SK-N-SH treated with all-trans-retinoic acid at 6 μM for 48 hours (cell line): ENCODE data around the gene GPM6B.

ENCODE experiments used
- ATAC-seq: fragments of 200-7000 bp; cut with Tn5 transposase; 3 replicates; pipeline ENCODE4 v1.9.1; 2020; ENCODE audit warnings: mild to moderate bottlenecking, moderate library complexity
- ARNTL ChIP-seq: fragments of 450-650 bp; formaldehyde crosslinking; IDR thresholded peaks from 2 replicates; pipeline ENCODE4 v1.5.0; 2020; ENCODE audit warnings: low read depth, mild to moderate bottlenecking, moderate library complexity, borderline replicate concordance
- BACH2 ChIP-seq: fragments of 250-450 bp; sonication (Bioruptor Pico); IDR thresholded peaks from 2 replicates; pipeline ENCODE4 v1.9.0; 2021; ENCODE audit warnings: mild to moderate bottlenecking, borderline replicate concordance
- CSDC2 ChIP-seq: fragments of 250-450 bp; sonication (Bioruptor Pico); IDR thresholded peaks from 2 replicates; pipeline ENCODE4 v1.5.0; 2020; ENCODE audit warnings: mild to moderate bottlenecking, moderate library complexity
- ESRRG ChIP-seq: fragments of 250-450 bp; sonication (Bioruptor Pico); IDR thresholded peaks from 2 replicates; pipeline ENCODE4 v1.6.1; 2021; ENCODE audit warnings: mild to moderate bottlenecking
- ISL1 ChIP-seq: fragments of 250-450 bp; sonication (Bioruptor Pico); IDR thresholded peaks from 2 replicates; pipeline ENCODE4 v2.1.2; 2022; ENCODE audit warnings: mild to moderate bottlenecking, moderate library complexity
- PPARA ChIP-seq: fragments of 250-450 bp; sonication (Bioruptor Pico); IDR thresholded peaks from 2 replicates; pipeline ENCODE4 v1.5.0; 2020; ENCODE audit warnings: mild to moderate bottlenecking, borderline replicate concordance
- SNAI2 ChIP-seq: fragments of 250-450 bp; sonication (Bioruptor Pico); IDR thresholded peaks from 2 replicates; pipeline ENCODE4 v1.5.0; 2020; ENCODE audit warnings: mild to moderate bottlenecking, moderate library complexity
- TOX ChIP-seq: fragments of 250-450 bp; sonication (Bioruptor Pico); IDR thresholded peaks from 2 replicates; pipeline ENCODE4 v1.8.0; 2021; ENCODE audit warnings: mild to moderate bottlenecking, moderate library complexity, borderline replicate concordance
- ZFP30 ChIP-seq: fragments of 450-650 bp; formaldehyde crosslinking; IDR thresholded peaks from 2 replicates; pipeline ENCODE4 v1.5.0; 2022; ENCODE audit warnings: mild to moderate bottlenecking, moderate library complexity
- ZNF70 ChIP-seq: fragments of 450-650 bp; formaldehyde crosslinking; IDR thresholded peaks from 2 replicates; pipeline ENCODE4 v1.5.0; 2020; ENCODE audit warnings: mild to moderate bottlenecking, moderate library complexity
- TF ChIP-seq, protein P1 (sequence below): fragments of 250-450 bp; sonication (Bioruptor Pico); IDR thresholded peaks from 2 replicates; pipeline ENCODE4 v1.5.0; 2020; ENCODE audit warnings: mild to moderate bottlenecking, moderate library complexity
- TF ChIP-seq, protein P2 (sequence below): fragments of 250-450 bp; sonication (Bioruptor Pico); IDR thresholded peaks from 2 replicates; pipeline ENCODE4 v1.5.1; 2020; ENCODE audit warnings: low read depth, mild to moderate bottlenecking, moderate library complexity
- TF ChIP-seq, protein P3 (sequence below): fragments of 250-450 bp; sonication (Bioruptor Pico); IDR thresholded peaks from 2 replicates; pipeline ENCODE4 v1.5.1; 2021; ENCODE audit warnings: mild to moderate bottlenecking, moderate library complexity
- TF ChIP-seq, protein P4 (sequence below): fragments of 250-450 bp; sonication (Bioruptor Pico); IDR thresholded peaks from 2 replicates; pipeline ENCODE4 v1.8.0; 2020; ENCODE audit warnings: mild to moderate bottlenecking, moderate library complexity, borderline replicate concordance
- TF ChIP-seq, protein P5 (sequence below): fragments of 250-450 bp; sonication (Bioruptor Pico); IDR thresholded peaks from 2 replicates; pipeline ENCODE4 v1.8.0; 2021; ENCODE audit warnings: low read depth, mild to moderate bottlenecking, moderate library complexity, borderline replicate concordance

The GPM6B gene

DNA sequence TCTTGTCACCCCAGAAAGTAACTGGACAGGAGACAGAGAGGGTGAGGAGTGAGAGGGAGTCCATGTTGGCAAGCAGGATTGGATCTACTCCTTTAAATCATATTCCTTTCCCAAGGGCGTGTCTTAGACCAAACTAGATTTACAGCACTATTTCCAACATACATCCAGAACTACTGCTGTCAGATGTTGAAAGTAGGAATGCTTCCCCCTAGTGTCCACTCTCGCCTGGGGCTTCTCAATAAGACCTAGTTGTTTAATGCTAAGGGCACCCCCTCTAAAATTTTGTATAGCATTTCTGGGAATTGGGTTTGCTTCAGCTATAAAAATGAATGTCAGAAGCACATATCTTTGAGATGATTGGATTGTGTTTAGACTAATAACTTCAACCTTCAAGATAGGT, 69.1 kb downstream of the GPM6B start (continued):
- TF ChIP-seq, protein P1, sequence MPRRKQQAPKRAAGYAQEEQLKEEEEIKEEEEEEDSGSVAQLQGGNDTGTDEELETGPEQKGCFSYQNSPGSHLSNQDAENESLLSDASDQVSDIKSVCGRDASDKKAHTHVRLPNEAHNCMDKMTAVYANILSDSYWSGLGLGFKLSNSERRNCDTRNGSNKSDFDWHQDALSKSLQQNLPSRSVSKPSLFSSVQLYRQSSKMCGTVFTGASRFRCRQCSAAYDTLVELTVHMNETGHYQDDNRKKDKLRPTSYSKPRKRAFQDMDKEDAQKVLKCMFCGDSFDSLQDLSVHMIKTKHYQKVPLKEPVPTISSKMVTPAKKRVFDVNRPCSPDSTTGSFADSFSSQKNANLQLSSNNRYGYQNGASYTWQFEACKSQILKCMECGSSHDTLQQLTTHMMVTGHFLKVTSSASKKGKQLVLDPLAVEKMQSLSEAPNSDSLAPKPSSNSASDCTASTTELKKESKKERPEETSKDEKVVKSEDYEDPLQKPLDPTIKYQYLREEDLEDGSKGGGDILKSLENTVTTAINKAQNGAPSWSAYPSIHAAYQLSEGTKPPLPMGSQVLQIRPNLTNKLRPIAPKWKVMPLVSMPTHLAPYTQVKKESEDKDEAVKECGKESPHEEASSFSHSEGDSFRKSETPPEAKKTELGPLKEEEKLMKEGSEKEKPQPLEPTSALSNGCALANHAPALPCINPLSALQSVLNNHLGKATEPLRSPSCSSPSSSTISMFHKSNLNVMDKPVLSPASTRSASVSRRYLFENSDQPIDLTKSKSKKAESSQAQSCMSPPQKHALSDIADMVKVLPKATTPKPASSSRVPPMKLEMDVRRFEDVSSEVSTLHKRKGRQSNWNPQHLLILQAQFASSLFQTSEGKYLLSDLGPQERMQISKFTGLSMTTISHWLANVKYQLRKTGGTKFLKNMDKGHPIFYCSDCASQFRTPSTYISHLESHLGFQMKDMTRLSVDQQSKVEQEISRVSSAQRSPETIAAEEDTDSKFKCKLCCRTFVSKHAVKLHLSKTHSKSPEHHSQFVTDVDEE (CRISPR knock-in tag), result no peak

DNA sequence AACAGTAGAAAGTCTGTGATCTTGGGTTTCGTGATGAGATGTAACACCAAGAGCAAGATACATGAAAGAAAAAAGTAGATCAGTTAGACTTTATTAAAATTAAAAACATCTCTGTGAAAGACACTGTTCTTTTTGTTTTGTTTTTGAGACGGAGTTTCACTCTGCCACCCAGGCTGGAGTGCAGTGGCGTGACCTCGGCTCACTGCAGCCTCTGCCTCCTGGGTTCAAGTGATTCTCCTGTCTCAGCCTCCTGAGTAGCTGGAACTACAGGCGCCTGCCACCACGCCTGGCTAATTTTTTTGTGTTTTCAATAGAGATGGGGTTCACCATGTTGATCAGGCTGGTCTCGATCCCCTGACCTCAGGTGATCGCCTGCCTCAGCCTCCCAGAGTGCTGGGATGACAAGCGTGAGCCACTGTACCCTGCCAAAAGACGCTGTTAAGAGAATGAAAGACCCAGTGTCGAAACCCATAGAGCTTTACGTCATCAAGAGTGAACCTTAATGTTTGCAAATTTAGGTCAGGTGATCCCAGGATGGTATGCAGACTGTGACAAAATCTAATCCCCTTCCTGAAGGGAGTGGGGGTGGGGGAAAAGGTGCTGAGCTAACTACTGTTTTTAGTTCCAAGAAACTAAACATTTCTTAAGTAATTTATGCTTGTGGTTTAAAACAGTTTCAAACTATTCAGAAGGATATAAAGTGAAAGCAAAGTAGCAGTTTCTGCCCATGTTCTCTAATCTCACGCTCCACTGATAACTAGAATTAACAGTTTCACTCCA, 74.3 kb downstream of the GPM6B start:
- TF ChIP-seq BACH2 (no peak), ESRRG (CRISPR knock-in tag) (no peak), TOX (CRISPR knock-in tag) (no peak), ZFP30 (CRISPR knock-in tag) (no peak), ZNF70 (CRISPR knock-in tag) (no peak), PPARA (CRISPR knock-in tag) (no peak), CSDC2 (CRISPR knock-in tag) (no peak), ISL1 (no peak), SNAI2 (CRISPR knock-in tag) (no peak), ARNTL (no peak)
- TF ChIP-seq, protein P2, sequence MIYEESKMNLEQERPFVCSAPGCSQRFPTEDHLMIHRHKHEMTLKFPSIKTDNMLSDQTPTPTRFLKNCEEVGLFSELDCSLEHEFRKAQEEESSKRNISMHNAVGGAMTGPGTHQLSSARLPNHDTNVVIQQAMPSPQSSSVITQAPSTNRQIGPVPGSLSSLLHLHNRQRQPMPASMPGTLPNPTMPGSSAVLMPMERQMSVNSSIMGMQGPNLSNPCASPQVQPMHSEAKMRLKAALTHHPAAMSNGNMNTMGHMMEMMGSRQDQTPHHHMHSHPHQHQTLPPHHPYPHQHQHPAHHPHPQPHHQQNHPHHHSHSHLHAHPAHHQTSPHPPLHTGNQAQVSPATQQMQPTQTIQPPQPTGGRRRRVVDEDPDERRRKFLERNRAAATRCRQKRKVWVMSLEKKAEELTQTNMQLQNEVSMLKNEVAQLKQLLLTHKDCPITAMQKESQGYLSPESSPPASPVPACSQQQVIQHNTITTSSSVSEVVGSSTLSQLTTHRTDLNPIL, result no peak
- TF ChIP-seq, protein P3, sequence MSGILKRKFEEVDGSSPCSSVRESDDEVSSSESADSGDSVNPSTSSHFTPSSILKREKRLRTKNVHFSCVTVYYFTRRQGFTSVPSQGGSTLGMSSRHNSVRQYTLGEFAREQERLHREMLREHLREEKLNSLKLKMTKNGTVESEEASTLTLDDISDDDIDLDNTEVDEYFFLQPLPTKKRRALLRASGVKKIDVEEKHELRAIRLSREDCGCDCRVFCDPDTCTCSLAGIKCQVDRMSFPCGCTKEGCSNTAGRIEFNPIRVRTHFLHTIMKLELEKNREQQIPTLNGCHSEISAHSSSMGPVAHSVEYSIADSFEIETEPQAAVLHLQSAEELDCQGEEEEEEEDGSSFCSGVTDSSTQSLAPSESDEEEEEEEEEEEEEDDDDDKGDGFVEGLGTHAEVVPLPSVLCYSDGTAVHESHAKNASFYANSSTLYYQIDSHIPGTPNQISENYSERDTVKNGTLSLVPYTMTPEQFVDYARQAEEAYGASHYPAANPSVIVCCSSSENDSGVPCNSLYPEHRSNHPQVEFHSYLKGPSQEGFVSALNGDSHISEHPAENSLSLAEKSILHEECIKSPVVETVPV (CRISPR knock-in tag), result no peak
- TF ChIP-seq, protein P4, sequence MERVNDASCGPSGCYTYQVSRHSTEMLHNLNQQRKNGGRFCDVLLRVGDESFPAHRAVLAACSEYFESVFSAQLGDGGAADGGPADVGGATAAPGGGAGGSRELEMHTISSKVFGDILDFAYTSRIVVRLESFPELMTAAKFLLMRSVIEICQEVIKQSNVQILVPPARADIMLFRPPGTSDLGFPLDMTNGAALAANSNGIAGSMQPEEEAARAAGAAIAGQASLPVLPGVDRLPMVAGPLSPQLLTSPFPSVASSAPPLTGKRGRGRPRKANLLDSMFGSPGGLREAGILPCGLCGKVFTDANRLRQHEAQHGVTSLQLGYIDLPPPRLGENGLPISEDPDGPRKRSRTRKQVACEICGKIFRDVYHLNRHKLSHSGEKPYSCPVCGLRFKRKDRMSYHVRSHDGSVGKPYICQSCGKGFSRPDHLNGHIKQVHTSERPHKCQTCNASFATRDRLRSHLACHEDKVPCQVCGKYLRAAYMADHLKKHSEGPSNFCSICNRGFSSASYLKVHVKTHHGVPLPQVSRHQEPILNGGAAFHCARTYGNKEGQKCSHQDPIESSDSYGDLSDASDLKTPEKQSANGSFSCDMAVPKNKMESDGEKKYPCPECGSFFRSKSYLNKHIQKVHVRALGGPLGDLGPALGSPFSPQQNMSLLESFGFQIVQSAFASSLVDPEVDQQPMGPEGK, result no peak
- TF ChIP-seq, protein P5, sequence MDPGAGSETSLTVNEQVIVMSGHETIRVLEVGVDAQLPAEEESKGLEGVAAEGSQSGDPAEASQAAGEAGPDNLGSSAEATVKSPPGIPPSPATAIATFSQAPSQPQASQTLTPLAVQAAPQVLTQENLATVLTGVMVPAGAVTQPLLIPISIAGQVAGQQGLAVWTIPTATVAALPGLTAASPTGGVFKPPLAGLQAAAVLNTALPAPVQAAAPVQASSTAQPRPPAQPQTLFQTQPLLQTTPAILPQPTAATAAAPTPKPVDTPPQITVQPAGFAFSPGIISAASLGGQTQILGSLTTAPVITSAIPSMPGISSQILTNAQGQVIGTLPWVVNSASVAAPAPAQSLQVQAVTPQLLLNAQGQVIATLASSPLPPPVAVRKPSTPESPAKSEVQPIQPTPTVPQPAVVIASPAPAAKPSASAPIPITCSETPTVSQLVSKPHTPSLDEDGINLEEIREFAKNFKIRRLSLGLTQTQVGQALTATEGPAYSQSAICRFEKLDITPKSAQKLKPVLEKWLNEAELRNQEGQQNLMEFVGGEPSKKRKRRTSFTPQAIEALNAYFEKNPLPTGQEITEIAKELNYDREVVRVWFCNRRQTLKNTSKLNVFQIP (CRISPR knock-in tag), result no peak
- ATAC-seq, result no peak

DNA sequence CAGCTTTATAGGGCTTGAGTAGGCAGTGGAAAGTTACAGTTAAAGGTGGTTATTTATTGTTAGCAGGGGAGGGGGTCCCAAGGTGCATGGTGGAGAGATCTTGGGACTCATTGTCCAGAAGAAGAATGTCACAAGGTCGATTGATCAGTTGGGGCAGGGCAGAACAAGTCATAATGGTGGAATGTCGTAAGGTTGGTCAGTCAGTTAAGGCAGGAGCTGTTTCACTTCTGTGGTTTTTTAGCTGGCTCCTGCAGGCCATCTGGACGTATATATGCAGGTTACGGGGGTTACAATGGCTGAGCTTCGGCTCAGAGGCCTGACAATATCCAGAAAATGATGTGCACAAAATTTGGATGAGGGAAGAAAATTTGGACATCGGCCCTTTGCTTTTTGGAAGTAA, 75.2 kb downstream of the GPM6B start:
- no peak for ATAC-seq
- no peak for TF ChIP-seq ZNF70 (CRISPR knock-in tag)
- no peak for TF ChIP-seq ZFP30 (CRISPR knock-in tag)
- TF ChIP-seq, protein P2, result no peak
